ENCODE data around the gene SLC46A2. TPM values are rescaled to one million over a fixed set of nuclear protein-coding genes. Genes with fewer than 3 reads are reported as not detected.

SLC46A2 gene
- total and polyA plus RNA-seq, 9 donors = 0.04 to 0.19 (median 0.15) TPM; not detected in 3

DNA sequence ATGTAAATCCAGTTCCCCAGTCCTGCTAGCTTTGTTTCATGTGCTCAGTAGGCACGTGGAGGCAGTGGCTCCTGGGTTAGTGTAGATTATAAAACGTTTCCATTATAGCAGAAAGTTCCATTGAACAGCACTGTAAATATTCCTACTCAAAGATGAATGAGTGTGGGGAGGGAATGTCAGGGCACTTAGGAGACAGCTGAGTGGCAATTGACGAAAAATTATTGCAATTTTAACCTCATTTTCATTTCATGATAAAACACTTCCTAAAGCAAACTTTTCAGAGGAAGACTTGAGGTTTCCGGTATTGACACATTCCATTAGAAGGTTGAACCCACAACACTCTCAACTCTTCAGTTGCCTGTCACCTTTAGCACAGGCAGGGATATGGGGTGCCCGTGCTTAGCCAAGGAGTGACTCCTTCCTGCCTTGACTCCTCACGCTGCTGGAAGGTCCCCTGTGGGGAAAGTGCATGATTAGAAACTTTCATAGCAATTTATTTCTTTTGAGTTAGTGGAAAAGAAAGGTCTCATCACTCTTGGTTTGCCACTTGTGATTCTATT, 41.2 kb downstream of the SLC46A2 start:
- H3K9me3 ChIP-seq (replicated peaks; ENCODE audit: control insufficient read depth, low read depth, low read length) = no peaks in the 10 kb centered on the region
- H3K27ac ChIP-seq (ENCODE audit: low read length) = no peak overlapping the region
- H3K4me1 ChIP-seq (ENCODE audit: control insufficient read depth, insufficient read depth, low read length) = peaks cover 24% of the 10 kb centered on the region
- H3K27me3 ChIP-seq (ENCODE audit: control insufficient read depth, insufficient read depth, low read length) = no peaks in the 10 kb centered on the region
- DNase-seq = no peak
- no peak overlapping the region for H3K4me3 ChIP-seq (ENCODE audit: low read length)
- peaks cover 7% of the 10 kb centered on the region for H3K36me3 ChIP-seq (ENCODE audit: control insufficient read depth, insufficient read depth, low read length)
- 86% methylated on average over 1 of the region's 6 CpGs for WGBS (ENCODE audit: insufficient coverage)

DNA sequence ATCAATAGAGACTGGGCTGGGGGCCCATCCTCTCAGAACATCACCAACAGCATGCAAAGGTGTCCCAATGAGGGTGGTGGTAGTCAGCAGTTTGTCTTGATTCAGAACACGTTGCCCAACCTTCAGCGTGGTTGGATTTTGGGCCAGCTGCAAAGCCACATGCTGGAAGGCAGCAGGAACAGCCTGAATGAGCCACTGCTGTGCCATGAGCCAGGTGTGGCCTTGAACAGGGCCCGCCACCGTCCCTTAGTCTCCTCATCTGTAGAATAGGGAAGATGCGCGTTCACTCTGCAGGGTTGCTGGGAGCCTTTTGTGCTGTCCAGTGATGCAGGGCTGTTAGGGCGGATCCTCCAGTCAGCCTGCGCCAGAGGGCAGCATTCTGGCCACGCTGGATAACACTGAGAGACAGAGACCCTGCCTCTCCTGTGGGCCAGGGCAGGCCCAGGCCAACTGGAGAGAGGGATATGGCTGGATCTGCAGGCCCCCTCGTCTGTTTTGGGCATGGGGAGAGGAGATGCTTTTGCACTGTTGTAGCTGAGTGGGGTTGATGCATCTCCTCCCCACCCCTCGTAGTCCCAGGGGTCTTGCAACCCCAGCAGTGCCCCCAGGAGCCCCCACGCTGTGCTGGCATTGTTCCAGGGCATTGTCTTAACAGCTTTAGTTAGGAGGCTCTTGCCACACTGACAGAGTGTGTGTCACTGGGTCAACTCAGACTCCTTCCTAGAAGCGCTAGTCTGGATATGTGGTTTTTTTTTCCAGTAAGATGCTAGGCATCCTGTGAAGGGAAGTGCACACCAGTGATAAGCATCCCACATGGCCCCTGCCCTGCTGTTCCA, 42.1 kb downstream of the SLC46A2 start:
- Histone ChIP-seq H3K27ac (ENCODE audit: low read length) (no peak overlapping the region), H3K36me3 (ENCODE audit: control insufficient read depth, insufficient read depth, low read length) (peaks cover 7% of the 10 kb centered on the region), H3K27me3 (ENCODE audit: control insufficient read depth, insufficient read depth, low read length) (no peaks in the 10 kb centered on the region), H3K9me3 (replicated peaks; ENCODE audit: control insufficient read depth, low read depth, low read length) (no peaks in the 10 kb centered on the region), H3K4me1 (ENCODE audit: control insufficient read depth, insufficient read depth, low read length) (peaks cover 16% of the 10 kb centered on the region), H3K4me3 (ENCODE audit: low read length) (no peak overlapping the region)
- DNase-seq = no peak
- 76% methylated on average over 10 of the region's 13 CpGs for WGBS (ENCODE audit: insufficient coverage)

DNA sequence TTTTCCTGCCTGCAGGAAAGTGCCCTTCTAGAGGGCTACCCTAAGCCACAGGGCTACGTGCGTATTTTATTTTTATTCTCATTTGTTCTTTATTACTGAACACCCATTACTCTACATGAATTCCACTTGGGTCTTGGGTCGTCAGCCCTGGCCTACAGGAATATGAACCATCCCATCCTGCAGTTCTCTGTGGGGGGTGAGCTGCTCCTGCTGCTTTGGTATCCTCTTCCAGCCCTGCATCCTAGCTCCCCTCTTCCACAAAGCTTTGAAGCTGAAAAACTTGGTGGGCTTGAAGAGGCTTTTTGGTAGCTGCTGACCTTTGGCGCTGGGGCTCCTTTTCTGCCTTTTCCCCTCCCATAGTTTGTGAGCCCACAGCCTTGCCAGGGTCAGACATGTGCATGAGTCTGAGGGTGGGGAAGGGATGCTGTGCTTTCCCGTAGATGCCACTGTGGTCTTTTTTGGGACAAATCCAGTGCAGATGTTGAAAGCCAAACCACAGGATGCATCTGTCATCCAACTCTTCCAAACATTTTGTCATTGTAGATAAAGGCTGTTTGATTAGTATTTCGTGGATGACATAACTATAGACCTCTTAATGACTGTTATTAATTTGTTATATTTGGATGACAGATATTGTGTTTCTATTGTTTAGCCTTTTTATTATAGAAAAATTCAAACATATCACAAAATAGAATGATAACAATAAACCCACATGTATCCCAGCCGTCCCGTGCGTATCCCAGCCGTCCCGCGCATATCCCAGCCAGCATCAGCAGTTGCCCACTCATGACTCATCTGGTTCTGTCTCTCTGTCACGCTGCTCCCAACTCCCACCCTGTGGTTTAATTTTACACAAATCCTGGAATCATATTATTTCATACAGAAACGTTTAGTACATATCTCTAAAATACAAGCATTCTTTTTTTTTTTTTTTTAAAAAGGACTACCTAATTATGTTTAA, 43.9 kb downstream of the SLC46A2 start:
- peaks cover 7% of the 10 kb centered on the region for H3K4me1 ChIP-seq (ENCODE audit: control insufficient read depth, insufficient read depth, low read length)
- H3K9me3 ChIP-seq (replicated peaks; ENCODE audit: control insufficient read depth, low read depth, low read length) = no peaks in the 10 kb centered on the region
- no peak for DNase-seq
- no peaks in the 10 kb centered on the region for H3K27me3 ChIP-seq (ENCODE audit: control insufficient read depth, insufficient read depth, low read length)
- 87% methylated on average over 9 of the region's 14 CpGs for WGBS (ENCODE audit: insufficient coverage)
- no peak overlapping the region for H3K4me3 ChIP-seq (ENCODE audit: low read length)
- peaks cover 7% of the 10 kb centered on the region for H3K36me3 ChIP-seq (ENCODE audit: control insufficient read depth, insufficient read depth, low read length)
- H3K27ac ChIP-seq (ENCODE audit: low read length) = no peak overlapping the region

DNA sequence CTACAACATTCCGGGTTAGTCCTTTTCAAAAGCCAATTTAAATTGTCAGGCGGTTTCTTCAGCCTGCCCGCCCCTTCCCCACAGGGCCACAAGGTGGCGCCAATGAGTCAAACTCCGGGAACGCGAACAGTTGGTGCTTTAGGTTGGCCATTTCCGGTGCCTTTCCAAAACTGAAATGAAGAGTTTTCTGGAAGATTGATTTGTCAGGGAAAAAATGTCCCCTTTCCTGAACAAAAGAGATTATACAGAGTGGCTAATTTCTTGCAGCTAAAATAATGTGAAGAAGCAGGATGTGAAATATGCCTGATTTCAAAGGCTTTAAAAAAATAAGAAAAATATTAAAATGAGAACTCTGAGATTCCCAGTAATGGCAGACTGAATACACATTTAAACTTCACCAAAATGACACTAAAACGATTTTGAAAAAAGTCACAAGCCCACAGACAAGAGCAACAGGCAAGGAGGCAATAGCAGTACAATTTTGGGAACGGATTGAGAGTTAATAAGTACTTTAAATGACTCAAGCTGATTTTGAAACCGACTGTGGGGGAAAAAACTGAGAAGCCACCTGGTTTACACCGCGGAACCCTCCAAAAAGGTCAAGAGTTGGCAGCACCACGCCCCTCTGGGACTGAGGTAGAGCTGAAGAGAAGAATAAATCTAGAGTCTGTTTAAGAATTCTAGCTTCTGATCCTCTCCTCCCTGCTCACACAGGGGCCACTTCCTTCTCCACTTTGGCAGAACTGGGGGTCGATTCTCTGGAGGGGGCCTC, 45.7 kb downstream of the SLC46A2 start:
- no peak overlapping the region for H3K4me3 ChIP-seq (ENCODE audit: low read length)
- no peaks in the 10 kb centered on the region for H3K9me3 ChIP-seq (replicated peaks; ENCODE audit: control insufficient read depth, low read depth, low read length)
- H3K27me3 ChIP-seq (ENCODE audit: control insufficient read depth, insufficient read depth, low read length) = no peaks in the 10 kb centered on the region
- no peak overlapping the region for H3K27ac ChIP-seq (ENCODE audit: low read length)
- peaks cover 6% of the 10 kb centered on the region for H3K36me3 ChIP-seq (ENCODE audit: control insufficient read depth, insufficient read depth, low read length)
- WGBS (ENCODE audit: insufficient coverage) = 61% methylated on average over 7 of the region's 15 CpGs
- peaks cover 7% of the 10 kb centered on the region for H3K4me1 ChIP-seq (ENCODE audit: control insufficient read depth, insufficient read depth, low read length)
- DNase-seq = peak; percentile 77

DNA sequence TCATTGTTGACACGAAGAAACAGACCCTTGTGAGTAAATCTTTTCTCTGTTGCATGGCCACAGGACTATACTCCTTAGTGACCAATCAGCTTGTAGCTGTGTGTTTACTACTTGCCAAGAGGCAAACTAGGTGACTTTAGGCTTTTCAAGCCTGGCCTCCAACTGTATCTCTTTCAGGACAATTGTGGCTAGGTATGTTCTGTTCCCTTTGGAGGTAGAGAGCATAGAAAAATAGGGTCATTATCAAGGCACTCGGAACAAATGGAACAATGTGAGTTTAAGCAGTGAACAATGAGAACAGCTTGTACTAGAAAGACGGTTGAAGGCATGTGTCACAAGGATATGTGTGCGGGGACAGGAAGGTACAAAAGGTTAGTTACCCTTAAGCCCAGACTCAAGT, 48.1 kb downstream of the SLC46A2 start:
- Histone ChIP-seq H3K4me1 (ENCODE audit: control insufficient read depth, insufficient read depth, low read length) (peaks cover 7% of the 10 kb centered on the region), H3K9me3 (replicated peaks; ENCODE audit: control insufficient read depth, low read depth, low read length) (no peaks in the 10 kb centered on the region), H3K27ac (ENCODE audit: low read length) (no peak overlapping the region), H3K36me3 (ENCODE audit: control insufficient read depth, insufficient read depth, low read length) (peaks cover 16% of the 10 kb centered on the region), H3K4me3 (ENCODE audit: low read length) (no peak overlapping the region), H3K27me3 (ENCODE audit: control insufficient read depth, insufficient read depth, low read length) (no peaks in the 10 kb centered on the region)
- 81% methylated on average over 3 of the region's 4 CpGs for WGBS (ENCODE audit: insufficient coverage)
- no peak for DNase-seq

DNA sequence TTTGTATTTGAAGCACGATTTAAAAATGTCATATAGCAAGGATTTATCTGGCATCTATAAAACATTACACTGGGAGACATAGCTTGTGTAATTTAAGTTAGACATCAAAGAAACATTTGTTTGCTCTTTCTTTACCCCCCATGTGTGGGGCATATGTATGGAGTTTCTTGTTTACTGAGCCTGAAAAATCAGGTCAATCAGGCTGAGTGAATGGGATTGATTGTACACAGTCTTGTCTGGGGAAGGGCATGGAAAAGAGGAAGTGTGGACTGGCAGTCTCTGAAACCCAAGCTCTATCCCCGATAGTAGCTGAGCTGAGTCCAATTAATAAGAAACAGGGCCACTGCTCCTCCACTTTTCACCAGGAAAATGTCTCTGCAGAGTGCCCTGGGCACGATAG, 49.4 kb downstream of the SLC46A2 start:
- no peak for DNase-seq
- H3K9me3 ChIP-seq (replicated peaks; ENCODE audit: control insufficient read depth, low read depth, low read length) = no peaks in the 10 kb centered on the region
- no peaks in the 10 kb centered on the region for H3K27me3 ChIP-seq (ENCODE audit: control insufficient read depth, insufficient read depth, low read length)
- H3K27ac ChIP-seq (ENCODE audit: low read length) = no peak overlapping the region
- H3K4me1 ChIP-seq (ENCODE audit: control insufficient read depth, insufficient read depth, low read length) = peaks cover 5% of the 10 kb centered on the region
- no CpG with 5 or more reads among the region's 3 CpGs for WGBS (ENCODE audit: insufficient coverage)
- peaks cover 20% of the 10 kb centered on the region for H3K36me3 ChIP-seq (ENCODE audit: control insufficient read depth, insufficient read depth, low read length)
- no peak overlapping the region for H3K4me3 ChIP-seq (ENCODE audit: low read length)

DNA sequence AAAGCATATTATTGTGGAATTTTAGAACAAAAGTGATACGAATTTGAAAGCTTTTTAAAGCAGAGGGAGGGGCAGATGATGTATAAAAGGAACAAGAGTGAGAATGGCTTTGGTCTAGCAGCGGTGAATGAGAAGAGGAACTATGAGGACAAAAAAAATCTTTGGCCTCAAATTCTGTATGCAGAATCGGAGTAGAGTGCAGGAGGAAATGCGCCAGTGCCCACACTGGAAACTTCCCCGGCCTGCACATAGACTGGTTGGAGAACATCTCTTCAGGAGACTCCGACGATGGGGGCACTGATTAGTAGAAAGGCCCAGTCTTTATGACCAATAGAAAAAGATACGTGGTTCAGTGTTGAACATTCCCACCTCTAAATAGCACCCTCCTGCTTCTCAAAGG, 51.3 kb downstream of the SLC46A2 start:
- no peaks in the 10 kb centered on the region for H3K9me3 ChIP-seq (replicated peaks; ENCODE audit: control insufficient read depth, low read depth, low read length)
- no peak overlapping the region for H3K4me3 ChIP-seq (ENCODE audit: low read length)
- no peaks in the 10 kb centered on the region for H3K27me3 ChIP-seq (ENCODE audit: control insufficient read depth, insufficient read depth, low read length)
- H3K36me3 ChIP-seq (ENCODE audit: control insufficient read depth, insufficient read depth, low read length) = peaks cover 18% of the 10 kb centered on the region
- 93% methylated on average over 5 of the region's 8 CpGs for WGBS (ENCODE audit: insufficient coverage)
- no peak overlapping the region for H3K27ac ChIP-seq (ENCODE audit: low read length)
- DNase-seq = peak; percentile 55
- H3K4me1 ChIP-seq (ENCODE audit: control insufficient read depth, insufficient read depth, low read length) = no peaks in the 10 kb centered on the region

DNA sequence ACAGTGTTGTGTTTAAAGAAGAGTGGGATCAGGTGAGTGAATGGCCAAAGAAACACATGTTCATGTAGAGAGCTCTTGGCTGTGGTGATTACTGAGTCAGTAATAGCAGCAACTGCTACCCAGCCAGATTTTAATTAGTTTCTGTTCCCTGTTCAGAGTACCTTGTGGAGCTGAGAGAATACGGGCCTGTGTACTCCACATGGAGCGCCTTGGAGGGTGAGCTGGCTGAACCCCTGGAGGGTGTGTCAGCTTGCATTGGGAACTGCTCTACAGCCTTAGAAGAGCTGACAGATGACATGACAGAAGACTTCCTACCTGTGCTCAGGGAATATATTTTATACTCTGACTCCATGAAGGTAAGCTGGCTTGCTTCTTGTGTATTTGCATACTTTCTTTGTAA, 52.3 kb downstream of the SLC46A2 start:
- 89% methylated on average over 2 of the region's 2 CpGs for WGBS (ENCODE audit: insufficient coverage)
- Histone ChIP-seq H3K27me3 (ENCODE audit: control insufficient read depth, insufficient read depth, low read length) (no peaks in the 10 kb centered on the region), H3K4me1 (ENCODE audit: control insufficient read depth, insufficient read depth, low read length) (no peaks in the 10 kb centered on the region), H3K27ac (ENCODE audit: low read length) (no peak overlapping the region), H3K9me3 (replicated peaks; ENCODE audit: control insufficient read depth, low read depth, low read length) (no peaks in the 10 kb centered on the region), H3K4me3 (ENCODE audit: low read length) (no peak overlapping the region), H3K36me3 (ENCODE audit: control insufficient read depth, insufficient read depth, low read length) (peaks cover 19% of the 10 kb centered on the region)
- DNase-seq = no peak

DNA sequence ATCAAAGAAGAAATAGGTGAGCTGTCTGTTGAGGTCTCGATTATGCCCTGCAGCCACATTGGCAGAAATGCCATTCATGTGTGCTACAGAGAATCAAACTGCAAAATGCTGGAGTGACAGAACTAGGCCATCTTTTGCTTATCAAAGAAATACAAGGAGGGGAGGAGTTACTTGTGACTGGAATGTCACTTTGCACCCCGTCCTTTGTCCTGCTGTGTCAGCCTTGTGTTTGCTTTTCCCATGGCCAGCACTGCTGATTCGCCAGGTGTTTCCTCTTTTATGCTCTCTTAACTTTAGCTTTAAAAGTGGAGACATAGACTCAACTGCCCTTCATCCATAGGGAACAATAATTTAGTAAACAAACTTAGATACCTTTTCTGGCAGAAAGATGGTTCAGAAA, 54.3 kb downstream of the SLC46A2 start:
- Histone ChIP-seq H3K27me3 (ENCODE audit: control insufficient read depth, insufficient read depth, low read length) (no peaks in the 10 kb centered on the region), H3K9me3 (replicated peaks; ENCODE audit: control insufficient read depth, low read depth, low read length) (no peaks in the 10 kb centered on the region), H3K4me1 (ENCODE audit: control insufficient read depth, insufficient read depth, low read length) (peaks cover 2% of the 10 kb centered on the region), H3K4me3 (ENCODE audit: low read length) (no peak overlapping the region), H3K36me3 (ENCODE audit: control insufficient read depth, insufficient read depth, low read length) (peaks cover 30% of the 10 kb centered on the region), H3K27ac (ENCODE audit: low read length) (no peak overlapping the region)
- no peak for DNase-seq
- 80% methylated on average over 2 of the region's 3 CpGs for WGBS (ENCODE audit: insufficient coverage)

Data from muscle of leg (tissue), 11 donors.